NK-92 treated with Interleukin-12 subunit alpha and Interleukin-12 subunit beta, amount 100 ng/mL, for 24 hours (cell line): ENCODE data around the gene ICOS.

ENCODE experiments used
- DNase-seq: peaks from one replicate; lab custom pipeline; 2025; lab: John Stamatoyannopoulos, UW

The ICOS gene, protein sequence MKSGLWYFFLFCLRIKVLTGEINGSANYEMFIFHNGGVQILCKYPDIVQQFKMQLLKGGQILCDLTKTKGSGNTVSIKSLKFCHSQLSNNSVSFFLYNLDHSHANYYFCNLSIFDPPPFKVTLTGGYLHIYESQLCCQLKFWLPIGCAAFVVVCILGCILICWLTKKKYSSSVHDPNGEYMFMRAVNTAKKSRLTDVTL

DNA sequence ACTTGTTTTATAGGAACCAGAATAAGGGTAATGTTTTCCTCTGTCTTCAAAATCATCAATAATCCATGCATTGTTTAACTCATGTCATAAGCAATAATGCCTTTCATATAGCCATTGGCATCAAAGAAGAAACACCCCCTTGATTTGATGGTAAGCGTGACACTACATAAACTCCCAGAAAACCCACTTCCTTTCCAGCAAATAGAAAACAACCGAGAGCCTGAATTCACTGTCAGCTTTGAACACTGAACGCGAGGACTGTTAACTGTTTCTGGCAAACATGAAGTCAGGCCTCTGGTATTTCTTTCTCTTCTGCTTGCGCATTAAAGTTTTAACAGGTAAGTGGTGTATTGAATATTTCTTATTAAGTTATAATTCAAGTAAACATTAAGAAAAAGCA lies at the start of gene ICOS:
TSS of gene ICOS (plus strand) at position 229 of the 400 bp plus-strand sequence. CDS start at position 281, 52 bp downstream.
- DNase-seq: no peak

DNA sequence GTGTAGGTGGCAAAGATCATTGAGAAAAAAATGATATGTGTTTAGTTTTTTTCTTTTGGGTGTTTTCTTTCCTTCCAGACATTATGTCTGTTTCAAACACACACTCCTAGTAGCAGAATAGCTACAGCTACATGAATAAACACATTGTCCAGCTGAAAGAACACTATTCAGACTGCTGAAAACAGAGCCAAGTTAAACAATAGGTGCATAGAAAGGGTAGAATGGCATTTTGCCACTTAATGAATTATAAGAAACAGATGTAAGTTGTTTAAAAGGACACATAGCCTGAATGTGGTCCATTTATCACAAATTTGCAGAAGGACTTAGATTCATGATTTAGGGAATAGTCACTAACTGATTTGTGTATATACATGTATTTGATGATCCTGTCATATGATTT lies 48.9 kb upstream of the ICOS start:
- DNase-seq: no peak

DNA sequence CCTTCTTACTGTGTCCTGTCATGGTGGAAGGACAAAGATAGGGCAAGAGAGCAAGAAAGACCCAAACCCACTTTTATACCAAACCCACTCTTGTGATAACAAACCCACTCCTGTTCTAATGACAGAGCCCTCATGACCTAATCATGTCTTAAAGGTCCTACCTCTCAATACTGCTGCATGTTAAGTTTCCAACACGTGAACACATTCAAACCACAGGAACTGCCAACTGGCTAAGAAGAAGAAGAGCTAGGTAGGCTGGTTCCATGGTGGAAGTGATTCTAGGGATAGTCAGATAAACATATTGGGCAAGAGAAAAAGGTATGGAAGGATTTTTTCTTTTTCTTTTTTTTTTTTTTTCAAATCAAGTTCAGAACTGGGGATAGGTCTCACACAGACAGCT lies 47.0 kb upstream of the ICOS start:
- DNase-seq: no peak

DNA sequence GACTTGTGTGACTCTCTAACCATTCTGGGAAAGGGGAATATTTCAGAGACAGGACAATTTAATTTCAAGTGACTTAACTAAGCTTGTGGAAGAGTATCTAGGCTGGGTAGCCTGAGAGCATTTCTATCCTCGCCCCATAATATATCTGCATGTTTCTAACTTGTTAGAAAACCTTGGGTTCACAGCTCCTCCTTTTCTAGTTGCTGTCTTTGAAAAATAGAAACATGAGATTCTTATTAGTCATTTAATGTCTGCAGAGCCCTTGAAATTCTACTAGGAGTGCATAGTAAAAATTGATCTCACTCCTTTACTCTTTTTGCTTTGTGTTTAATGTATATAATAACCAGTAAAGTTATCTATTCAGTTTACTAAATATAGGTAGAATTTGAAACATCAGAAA lies 46.6 kb upstream of the ICOS start:
- no peak for DNase-seq

DNA sequence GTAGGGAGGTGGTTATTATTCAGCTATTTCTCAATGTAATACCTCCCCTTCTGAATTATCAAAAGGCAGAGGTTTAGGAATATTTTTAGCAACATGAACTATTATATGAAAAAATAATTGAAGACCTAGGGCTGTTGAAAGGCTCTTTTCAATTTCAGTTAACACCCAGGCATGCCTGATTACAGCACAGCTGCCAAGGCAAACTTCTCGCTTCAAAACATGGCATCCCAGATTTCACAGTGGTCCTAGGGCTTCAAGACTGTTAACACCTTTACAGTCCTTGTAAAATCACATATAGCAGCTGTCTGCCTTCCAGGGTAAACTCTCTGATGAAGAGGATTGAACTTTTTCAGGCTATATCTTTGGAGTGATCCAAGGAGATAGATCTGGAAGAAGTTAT lies 45.8 kb upstream of the ICOS start:
- no peak for DNase-seq

DNA sequence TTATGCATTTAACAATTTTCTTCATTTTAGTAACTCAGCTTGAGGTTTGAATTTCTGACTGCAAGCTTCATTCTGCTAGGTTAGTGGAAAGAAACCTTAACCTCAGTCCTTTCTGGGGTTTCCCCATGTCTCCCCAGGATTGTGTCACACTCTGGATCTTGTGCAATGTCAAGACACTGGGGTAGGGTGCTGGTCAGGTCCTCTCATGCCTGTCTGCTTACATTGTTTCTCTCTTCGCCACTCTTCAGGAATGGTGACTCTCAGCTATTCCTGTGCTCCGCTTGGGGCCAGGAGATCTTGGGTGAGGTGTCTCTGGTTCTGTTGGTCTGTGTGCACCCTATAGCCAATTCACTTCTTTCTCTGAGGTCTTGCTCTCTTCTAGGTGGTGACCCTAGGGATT lies 45.1 kb upstream of the ICOS start:
- DNase-seq: peak; percentile 75

DNA sequence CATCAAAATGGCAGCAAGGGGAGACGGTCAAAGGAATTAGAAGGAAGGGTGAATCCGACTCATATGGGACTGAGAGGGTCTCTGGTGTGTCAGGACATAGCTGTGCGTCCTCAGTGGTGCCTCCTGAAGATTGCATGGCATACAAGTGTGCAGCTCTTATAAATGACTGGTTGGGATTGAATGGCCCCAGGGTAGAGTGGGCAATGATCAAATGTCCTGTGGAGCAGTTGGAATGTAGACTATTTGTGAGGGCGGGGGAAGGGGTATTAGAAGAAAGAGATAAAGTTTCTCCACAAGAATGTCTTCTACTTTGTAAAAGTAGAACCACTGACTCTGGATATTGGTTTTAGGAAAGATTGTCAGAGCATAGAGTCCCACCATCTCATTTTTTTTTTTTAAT lies 44.4 kb upstream of the ICOS start:
- no peak for DNase-seq

DNA sequence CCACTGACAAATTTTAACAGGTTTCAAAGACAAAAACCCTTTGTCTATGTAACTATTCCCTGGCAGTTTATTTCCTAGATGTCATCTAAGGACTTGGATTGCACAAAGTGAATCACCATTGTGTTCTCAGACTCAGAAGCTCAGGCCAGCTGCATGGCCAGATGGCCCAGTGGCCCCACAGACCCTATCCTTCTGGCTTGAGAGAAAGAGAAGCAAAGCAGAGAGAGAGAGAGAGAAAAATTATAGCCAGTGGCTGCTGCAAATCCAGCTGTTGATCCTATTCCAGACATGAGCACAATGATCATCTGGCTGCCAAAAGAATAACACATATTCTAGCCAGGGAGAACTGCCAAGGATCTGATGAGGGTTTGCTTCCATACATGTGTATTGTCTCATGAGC lies 43.2 kb upstream of the ICOS start:
- no peak for DNase-seq

DNA sequence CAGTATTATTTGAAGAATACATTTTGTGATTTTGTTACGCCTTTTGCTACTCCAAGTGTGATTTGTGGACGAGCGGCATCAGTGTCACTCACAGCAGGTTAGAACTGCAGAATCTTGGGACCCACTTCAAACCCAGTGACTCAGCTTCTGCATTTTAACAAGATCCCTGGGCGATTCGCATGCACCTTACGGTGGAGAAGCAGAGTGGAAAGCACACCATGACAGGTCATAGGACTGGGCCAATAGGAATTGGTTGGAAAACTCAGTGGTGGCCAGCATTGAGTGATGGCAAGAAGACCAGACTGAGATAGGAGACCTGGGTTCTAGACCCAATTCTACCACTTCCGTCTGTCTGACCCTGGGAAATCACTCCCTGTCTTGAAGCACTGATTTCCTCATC lies 42.7 kb upstream of the ICOS start:
- DNase-seq: no peak

DNA sequence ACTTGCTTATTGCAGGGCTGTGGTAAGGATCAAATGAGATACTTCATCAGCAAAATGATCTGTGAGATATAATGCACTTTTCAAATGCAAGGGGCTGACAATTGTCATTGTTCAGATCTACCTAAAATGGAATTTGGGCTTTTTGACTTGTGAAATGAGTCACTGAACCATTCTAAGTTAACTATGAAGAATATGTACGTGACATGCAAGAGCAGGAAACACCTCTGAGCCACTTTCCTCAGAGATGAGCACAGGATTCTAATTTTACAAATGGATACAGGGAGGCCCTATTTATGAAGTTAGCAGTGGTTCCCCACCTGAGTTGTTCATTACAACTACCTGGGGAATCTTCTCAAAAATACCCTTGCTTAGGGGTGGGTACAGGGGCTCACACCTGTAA lies 42.3 kb upstream of the ICOS start:
- DNase-seq: no peak

DNA sequence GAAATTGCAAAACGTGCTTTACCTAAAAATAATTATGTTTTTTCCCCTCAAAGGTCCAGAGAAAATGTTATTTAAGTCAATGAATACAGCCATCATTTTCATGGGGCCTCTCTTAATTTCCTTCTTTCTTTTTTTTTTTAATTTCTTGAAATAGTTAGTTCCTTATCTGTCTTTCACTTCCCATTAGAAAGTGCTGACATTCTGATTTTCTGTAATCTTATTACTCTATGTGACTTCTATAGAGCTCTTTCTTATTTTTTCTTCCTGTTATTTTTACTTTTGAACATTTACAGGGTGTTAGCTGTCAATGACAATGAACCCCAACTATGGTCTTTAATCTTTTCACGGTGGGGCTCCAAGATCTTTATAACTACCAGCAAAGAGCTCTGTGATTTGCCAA lies 39.0 kb upstream of the ICOS start:
- DNase-seq: no peak

DNA sequence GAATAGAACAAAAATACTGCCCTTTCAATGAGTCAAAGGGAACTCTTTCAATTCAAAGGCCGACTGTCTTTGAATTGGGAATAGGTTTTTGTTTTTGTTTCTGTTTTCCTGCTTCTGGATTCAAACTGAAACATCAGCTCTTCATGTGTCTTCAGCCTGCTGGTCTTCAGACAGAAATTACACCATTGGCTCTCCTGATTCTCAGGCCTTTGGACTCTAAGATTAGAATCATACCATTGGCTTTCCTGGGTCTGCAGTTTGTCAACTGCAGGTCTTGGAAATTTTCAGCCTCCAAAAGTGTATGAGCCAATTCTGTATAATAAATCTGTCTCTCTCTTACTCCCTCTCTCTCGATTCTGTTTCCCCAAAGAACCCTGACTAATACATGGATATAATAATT lies 37.9 kb upstream of the ICOS start:
- DNase-seq: no peak

DNA sequence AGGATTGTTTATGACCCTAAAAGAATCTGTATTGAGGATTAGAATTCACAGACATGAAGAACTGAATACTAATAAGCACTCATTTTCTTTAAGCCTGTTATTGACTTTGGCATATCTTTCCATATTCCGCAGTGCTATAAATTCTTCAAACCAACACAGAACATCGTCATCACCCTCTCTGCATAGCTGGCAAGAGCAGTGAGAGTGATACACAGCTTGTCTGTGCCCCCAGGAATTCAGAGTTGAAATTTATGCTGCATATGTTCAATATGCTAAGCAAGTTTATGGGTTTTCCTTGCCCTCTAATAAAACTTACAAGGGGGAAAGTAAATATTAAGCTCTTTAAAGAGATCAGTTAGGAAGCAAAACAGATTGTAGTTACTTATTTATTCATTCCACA lies 36.3 kb upstream of the ICOS start:
- no peak for DNase-seq

DNA sequence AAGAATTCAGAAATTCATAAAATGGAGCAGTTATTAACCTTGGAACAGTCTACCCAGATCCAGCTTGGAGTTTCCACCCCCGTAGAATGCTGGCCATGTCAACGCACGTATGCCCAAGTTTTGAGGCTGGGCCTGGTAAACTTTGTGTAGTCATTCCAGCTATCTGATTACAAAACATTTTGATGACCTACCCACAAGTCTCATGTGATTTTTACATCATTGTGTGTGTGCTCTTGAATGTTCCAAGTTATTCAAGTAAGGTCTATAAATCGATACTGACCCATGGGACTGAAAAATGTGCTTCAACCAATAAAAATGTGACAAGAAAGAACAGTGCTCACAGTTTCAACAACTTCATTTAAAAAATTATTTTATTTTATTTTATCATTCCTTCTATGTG lies 32.5 kb upstream of the ICOS start:
- no peak for DNase-seq

DNA sequence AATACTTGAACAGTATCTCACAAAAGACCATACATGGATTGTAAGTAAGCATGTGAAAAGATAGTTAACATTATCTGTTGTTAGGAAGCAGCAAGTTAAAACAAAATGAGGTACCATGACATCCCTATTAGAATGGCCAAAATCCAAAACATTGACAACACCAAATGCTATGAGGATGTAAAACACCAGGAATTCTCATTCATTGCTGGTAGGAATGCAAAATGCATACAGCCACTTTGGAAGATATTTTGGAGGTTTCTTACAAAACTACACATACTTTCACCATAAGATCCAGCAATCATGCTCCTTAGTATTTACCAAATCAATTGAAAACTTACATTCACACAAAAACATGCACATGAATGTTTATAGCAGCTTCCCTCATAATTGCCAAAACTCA lies 30.9 kb upstream of the ICOS start:
- no peak for DNase-seq

DNA sequence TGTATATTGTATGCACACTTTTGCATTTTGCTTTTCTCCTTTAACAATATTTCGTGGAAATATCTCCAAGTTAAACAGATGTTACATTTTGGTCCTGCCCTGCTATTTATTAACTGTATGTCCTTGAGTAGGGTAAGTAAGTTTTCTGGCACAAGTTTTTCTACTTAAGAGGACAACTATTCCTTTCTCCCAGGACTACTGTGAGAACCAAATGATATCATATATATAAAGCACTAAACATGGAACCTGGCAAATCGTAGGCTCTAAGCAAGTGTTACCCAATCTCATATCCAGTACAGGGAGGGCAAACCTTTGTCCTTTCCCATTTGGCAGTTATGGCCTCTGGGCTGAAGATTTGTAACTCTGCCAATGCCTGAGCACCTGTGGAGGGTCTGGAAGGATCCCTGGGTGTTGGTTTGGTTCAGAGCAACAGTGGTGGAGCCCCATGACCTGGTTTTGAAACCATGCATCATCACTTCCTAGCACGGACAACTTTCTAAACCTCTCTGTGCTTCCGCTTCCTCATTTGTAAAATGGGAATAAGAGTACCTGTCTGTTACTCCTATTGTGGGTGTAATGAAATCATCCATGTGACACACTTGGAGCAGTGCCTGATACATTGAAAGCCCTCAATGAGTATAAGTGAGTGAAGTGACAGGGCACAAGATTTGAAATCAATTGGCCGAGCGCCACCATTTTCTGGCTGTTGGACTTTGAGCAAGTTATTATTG lies 28.3 kb upstream of the ICOS start:
- DNase-seq: no peak

DNA sequence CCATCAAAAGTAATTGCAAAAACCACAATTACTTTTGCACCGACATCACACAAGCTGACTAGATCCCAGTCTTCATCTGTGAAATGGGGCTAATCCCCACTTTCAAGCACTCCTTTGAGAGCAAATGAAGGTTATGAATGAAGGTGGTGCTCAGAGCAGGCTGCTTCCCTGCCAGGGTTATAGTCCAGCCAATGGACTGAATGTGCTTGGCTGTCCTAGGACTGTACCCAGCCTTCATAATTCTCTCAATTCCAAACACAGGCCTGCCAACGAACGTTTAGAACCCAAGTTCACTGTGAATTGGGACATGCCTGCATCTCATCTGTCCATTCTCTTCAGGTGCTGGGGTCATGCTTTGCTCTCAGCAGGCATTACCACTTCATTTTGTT lies 27.8 kb upstream of the ICOS start:
- DNase-seq: no peak

DNA sequence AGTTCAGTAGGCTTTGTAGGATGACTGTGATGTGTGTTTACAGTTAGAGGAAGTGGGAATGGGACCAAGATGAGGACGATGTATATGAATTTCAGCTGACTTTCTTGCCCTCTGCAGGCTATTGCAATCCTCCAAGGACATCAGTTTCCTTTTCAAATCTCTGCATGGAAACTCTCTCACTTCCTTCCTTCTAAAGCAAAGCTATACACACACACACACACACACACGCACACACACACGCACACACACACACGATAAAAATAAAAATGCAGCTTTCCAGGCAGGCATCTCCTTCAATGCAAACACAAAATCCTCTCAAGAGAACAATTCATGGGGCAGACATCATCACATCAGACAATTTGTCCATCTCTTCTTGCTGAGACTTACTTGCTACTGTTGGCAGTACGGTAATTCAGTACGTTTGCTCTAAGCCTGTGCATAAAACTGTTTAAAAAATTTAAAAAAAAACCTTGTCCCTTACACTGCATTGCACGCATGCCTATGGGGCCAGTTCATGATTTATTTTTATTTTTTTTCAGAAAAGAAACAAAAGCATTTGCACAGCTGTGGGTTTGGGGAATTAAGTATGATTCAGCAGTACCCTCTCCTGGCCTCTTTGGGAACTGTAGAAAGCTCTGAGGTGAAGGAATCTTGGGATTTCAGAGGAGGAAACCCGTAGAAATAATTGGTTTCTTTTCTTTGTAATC lies 27.1 kb upstream of the ICOS start:
- no peak for DNase-seq

DNA sequence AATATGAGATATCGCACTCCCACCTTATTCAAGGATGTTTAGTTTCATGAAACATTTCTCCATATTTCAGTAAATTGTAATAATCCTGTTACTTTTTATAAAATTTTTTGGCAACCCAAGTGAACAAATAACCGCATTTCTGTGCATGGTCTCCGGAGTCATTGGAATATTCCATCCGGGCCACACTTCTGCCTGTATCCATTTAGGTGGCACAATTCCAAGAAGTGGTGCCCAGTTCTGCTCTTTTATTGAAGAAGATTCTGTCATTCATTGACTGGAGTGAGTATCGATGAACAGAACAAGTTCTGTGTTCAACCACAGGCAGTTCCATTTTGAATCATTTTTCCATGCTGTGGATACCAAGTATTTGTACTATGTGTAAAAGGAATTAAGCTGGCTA lies 26.6 kb upstream of the ICOS start:
- DNase-seq: no peak

DNA sequence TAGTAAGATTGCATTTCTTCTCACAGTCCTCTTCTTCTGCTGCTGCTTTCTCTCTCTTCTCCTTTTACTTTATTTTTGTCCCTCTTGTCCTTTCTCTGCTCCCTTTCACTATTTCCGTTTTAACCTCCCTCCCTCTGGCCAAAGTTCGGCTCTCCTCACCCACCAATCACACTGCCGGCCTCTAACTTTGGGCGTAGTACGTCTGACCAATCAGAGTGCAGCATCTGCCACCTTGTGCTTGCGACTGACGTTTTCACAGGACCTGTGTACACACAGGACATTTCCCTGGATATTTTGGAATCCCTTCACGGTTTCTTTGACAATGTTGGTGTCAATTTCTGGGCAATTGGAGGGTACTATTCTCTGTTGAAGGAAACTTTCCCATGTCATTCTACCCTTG lies 22.6 kb upstream of the ICOS start:
- DNase-seq: no peak

DNA sequence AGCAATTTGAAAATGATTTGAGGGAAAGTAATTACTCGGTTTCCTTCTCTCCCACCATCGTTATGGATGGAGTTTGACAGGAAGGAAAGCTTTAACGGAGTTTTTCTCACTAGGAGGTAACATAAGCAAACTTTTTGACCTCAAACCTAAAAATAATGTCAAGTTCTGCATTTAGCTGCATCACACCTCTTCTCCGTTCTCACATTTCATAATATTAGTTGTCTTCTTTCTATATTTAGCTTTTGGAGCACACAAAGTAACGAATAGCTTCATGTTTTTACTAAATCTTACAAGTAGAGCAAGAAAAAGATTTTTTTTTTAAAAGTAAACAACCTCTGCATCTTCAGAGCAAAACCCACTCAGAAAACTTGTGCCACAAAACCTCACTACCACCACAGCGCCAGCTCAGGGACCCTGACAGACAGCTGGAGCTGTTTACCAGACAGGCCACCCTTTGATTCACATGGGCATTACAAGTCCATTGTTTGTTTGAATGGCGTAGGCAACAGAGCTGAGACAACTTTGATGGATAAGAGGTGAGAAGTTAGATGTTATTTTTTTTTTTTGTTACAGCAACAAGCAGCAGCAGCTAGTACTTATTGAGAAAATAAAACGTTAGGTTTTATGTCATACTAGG lies 21.9 kb upstream of the ICOS start:
- no peak for DNase-seq

DNA sequence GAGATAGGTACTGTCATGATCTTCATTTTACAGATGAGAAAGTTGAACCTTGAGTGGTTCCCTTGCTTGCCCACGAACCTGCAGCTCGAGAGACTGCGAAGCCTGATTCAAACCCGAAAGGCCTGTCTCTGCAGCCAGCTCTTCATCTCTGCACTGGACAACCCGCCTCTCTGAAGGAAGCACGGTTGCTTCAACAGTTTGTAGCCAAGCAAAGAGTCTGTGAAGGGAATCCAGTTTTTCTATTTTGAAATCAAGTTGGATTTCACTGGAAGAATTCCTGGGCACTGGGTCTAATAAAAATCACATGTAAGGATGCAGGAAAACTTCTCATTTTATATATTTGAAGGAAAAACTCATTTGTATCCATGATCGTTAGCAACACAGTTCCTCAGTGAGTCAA lies 21.3 kb upstream of the ICOS start:
- DNase-seq: no peak

DNA sequence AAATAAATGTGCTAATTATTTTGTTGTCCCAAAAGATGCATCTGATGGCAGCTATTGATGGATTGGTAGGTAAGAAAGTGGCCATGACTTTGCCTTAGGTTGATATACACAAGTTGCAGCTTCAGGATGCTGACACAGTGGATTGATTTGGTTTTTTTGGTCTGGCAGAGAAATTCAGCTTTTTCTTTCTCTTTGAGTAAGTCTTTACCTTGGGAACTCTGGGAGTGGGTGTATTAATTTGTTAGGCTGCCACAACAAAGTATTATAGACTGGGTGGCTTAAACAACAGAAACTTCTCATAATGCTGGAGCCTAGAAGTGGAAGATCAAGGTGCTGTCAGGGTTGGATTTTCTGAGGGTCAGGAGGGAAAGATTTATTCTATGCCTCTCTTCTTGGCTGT lies 19.8 kb upstream of the ICOS start:
- no peak for DNase-seq
